ENCODE data around the gene ASB13.

DNA sequence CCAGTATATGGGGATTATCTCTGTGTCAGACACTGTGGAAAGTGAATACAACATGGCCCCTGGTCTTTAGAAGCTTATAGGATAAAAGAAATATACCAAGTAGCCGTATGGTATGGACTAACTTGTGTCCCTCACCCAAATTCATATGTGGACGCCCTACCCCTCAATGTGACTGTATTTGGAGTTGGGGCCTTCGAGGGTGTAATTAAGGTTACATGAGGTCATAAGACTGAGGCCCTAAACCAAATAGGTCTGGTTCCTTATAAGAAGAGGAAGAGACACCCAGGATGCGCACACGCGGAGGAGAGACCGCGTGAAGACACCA, 36.3 kb downstream of the ASB13 start:
- TF ChIP-seq, protein P1, sequence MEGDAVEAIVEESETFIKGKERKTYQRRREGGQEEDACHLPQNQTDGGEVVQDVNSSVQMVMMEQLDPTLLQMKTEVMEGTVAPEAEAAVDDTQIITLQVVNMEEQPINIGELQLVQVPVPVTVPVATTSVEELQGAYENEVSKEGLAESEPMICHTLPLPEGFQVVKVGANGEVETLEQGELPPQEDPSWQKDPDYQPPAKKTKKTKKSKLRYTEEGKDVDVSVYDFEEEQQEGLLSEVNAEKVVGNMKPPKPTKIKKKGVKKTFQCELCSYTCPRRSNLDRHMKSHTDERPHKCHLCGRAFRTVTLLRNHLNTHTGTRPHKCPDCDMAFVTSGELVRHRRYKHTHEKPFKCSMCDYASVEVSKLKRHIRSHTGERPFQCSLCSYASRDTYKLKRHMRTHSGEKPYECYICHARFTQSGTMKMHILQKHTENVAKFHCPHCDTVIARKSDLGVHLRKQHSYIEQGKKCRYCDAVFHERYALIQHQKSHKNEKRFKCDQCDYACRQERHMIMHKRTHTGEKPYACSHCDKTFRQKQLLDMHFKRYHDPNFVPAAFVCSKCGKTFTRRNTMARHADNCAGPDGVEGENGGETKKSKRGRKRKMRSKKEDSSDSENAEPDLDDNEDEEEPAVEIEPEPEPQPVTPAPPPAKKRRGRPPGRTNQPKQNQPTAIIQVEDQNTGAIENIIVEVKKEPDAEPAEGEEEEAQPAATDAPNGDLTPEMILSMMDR (IDR thresholded peaks at IDR 0.05): peak; percentile 54
- no peak for TF ChIP-seq EZH2 (IDR thresholded peaks at IDR 0.05; ENCODE audit: borderline replicate concordance, insufficient read depth, low read depth, low read length, poor library complexity, severe bottlenecking)
